OCI-LY1 (cell line): ENCODE results near the gene ARL10.

Experiments
- CTCF ChIP-seq: fragments of 200-600 bp; sonication (generic), shearing (Covaris generic); IDR thresholded peaks from 2 replicates; pipeline ENCODE4 v1.5.1; 2017; ENCODE audit warnings: mild to moderate bottlenecking, antibody characterized with exemption, low read length, moderate library complexity, mixed read lengths
- EZH2 ChIP-seq: fragments of 200-600 bp; sonication (generic), shearing (Covaris generic); IDR thresholded peaks from 2 replicates; pipeline ENCODE4 v1.8.0; 2017; ENCODE audit warnings: borderline replicate concordance, mixed run types, mild to moderate bottlenecking, antibody characterized with exemption, low read length, moderate library complexity, mixed read lengths

GRCh38 chr5:176356179-176356566, 9.1 kb upstream of the ARL10 start:
- no peak for TF ChIP-seq CTCF
- TF ChIP-seq EZH2: no peak
